Activated T-cell treated with anti-CD3 and anti-CD28 coated beads for 1 hour (primary cell): Measurements from ENCODE around the gene NRIP2.
A peak's percentile ranks its signal among the peaks of the same experiment; 100 is the strongest.

ENCODE experiments used
- DNase-seq: peaks from one replicate; pipeline ENCODE4 v3.0.0-alpha.2; 2020; ENCODE audit warnings: low read depth

NRIP2 gene

GRCh38 chr12:2805143-2805520 lies 29.7 kb downstream of the NRIP2 start:
- no peak for DNase-seq

- no peak for DNase-seq
These were observed 30.3 kb downstream of the NRIP2 start for GRCh38 chr12:2804393-2805142.

- no peak for DNase-seq
These were observed 31.0 kb downstream of the NRIP2 start for GRCh38 chr12:2803635-2804392.

GRCh38 chr12:2801044-2801783 lies 33.6 kb downstream of the NRIP2 start:
- DNase-seq, result no peak

GRCh38 chr12:2800046-2800570 lies 34.7 kb downstream of the NRIP2 start:
- DNase-seq, result no peak

- no peak for DNase-seq
These were observed 37.0 kb downstream of the NRIP2 start for GRCh38 chr12:2797721-2798418.

GRCh38 chr12:2796187-2796666 lies 38.6 kb downstream of the NRIP2 start:
- DNase-seq, result no peak

GRCh38 chr12:2795291-2796186 lies 39.3 kb downstream of the NRIP2 start:
- DNase-seq, result peak; percentile 67

GRCh38 chr12:2794736-2795289 lies 40.0 kb downstream of the NRIP2 start, which contains the start of gene FKBP4:
Gene FKBP4, plus strand, starts transcription at chr12:2794970. Its CDS starts 170 bp downstream, at chr12:2795140.
- peak; percentile 85 for DNase-seq

GRCh38 chr12:2794191-2794735 lies 40.6 kb downstream of the NRIP2 start:
- DNase-seq, result no peak

GRCh38 chr12:2793561-2793960 lies 41.3 kb downstream of the NRIP2 start:
- no peak for DNase-seq

- DNase-seq, result no peak
These were observed 41.9 kb downstream of the NRIP2 start for GRCh38 chr12:2792671-2793500.

GRCh38 chr12:2791089-2791488 lies 43.7 kb downstream of the NRIP2 start:
- no peak for DNase-seq

GRCh38 chr12:2785017-2785416 lies 49.8 kb downstream of the NRIP2 start:
- no peak for DNase-seq

- DNase-seq, result peak; percentile 32
These were observed 50.8 kb downstream of the NRIP2 start for GRCh38 chr12:2783936-2784600.

GRCh38 chr12:2779281-2779680 lies 55.6 kb downstream of the NRIP2 start:
- no peak for DNase-seq

- no peak for DNase-seq
These were observed 58.6 kb downstream of the NRIP2 start for GRCh38 chr12:2776129-2776806.

GRCh38 chr12:2775431-2775830 lies 59.4 kb downstream of the NRIP2 start:
- no peak for DNase-seq
